T-cell (primary cell): Measurements from ENCODE around the gene FHIT. TPM values are rescaled to one million over a fixed set of nuclear protein-coding genes. Genes with fewer than 3 reads are reported as not detected.

Experiments
- ATAC-seq, 4 experiments: fragments of 200-7000 bp in 3 of 4; fragments of 150-1000 bp in 1 of 4; cut with Tn5 transposase; replicated peaks in 1 of 4; 1 replicate in 3 of 4; 2 replicates in 1 of 4; pipeline ENCODE4 v1.10.0; 2021; ENCODE audit warnings: moderate library complexity in 3 of 4, mild to moderate bottlenecking in 2 of 4, moderate number of reproducible peaks in 1 of 4
- CTCF ChIA-PET, 2 donors: fragments of 300-600 bp; sonication (Branson Sonifier 250); formaldehyde crosslinking; loops; one replicate each; lab custom pipeline; 2022; ENCODE audit warnings: antibody characterized with exemption in 2 of 2; lab: Charles Lee
- POLR2A ChIA-PET, 2 donors: fragments of 300-600 bp; sonication (Branson Sonifier 250); formaldehyde crosslinking; loops; one replicate each; lab custom pipeline; 2022; ENCODE audit warnings: antibody characterized with exemption in 2 of 2; lab: Charles Lee
- DNase-seq, 35 experiments: peaks; one replicate each; pipeline versions ENCODE4 v3.0.0 to v3.0.0-alpha.2; 2013 to 2023
- H3K27ac ChIP-seq: one replicate; pipeline ENCODE4 v1.5.1; 2013; ENCODE audit warnings: low read length
- H3K27me3 ChIP-seq, 2 experiments: replicated peaks in 1 of 2; 1 replicate in 1 of 2; 2 replicates in 1 of 2; pipeline versions ENCODE4 v1.6.1 to v1.7.0; 2013; ENCODE audit warnings: low read length in 1 of 2, mixed read lengths in 1 of 2; ENCODE audit not compliant: control insufficient read depth in 2 of 2, insufficient read depth in 2 of 2; ENCODE audit errors: extremely low read depth in 1 of 2
- H3K36me3 ChIP-seq, 2 donors: 1 replicate in 1 of 2; 2 replicates in 1 of 2; pipeline versions ENCODE4 v1.6.1 to v1.7.0; 2013; ENCODE audit warnings: low read length in 1 of 2; ENCODE audit not compliant: control insufficient read depth in 2 of 2, insufficient read depth in 1 of 2; ENCODE audit errors: extremely low read depth in 1 of 2
- H3K4me1 ChIP-seq, 2 experiments: 1 replicate in 1 of 2; 2 replicates in 1 of 2; pipeline versions ENCODE4 v1.6.1 to v1.7.0; 2013; ENCODE audit warnings: low read length in 2 of 2, mixed read lengths in 1 of 2; ENCODE audit not compliant: insufficient read depth in 2 of 2, control insufficient read depth in 1 of 2; ENCODE audit errors: extremely low read depth in 1 of 2
- H3K4me3 ChIP-seq, 2 donors: 1 replicate in 1 of 2; 2 replicates in 1 of 2; pipeline versions ENCODE4 v1.5.1 to v1.7.0; 2013; ENCODE audit warnings: mild to moderate bottlenecking in 2 of 2, low read length in 1 of 2, moderate library complexity in 1 of 2; ENCODE audit not compliant: control insufficient read depth in 1 of 2; ENCODE audit errors: extremely low read depth in 1 of 2
- H3K9me3 ChIP-seq: 2 replicates; pipeline ENCODE4 v1.7.0; 2013
- H3K27ac Mint-ChIP-seq, 2 donors: one replicate each; pipeline ENCODE4 v1.8.0; 2020 to 2021; ENCODE audit warnings: mild to moderate bottlenecking in 2 of 2, mixed read lengths in 2 of 2
- H3K27me3 Mint-ChIP-seq, 2 donors: one replicate each; pipeline ENCODE4 v1.8.0; 2021 to 2022; ENCODE audit warnings: mixed read lengths in 2 of 2
- H3K36me3 Mint-ChIP-seq: one replicate; pipeline ENCODE4 v1.8.0; 2021; ENCODE audit warnings: mixed read lengths
- H3K4me1 Mint-ChIP-seq, 3 donors: one replicate each; pipeline ENCODE4 v1.8.0; 2020 to 2022; ENCODE audit warnings: mixed read lengths in 3 of 3, mild to moderate bottlenecking in 1 of 3
- H3K4me3 Mint-ChIP-seq, 3 donors: one replicate each; pipeline ENCODE4 v1.8.0; 2020 to 2022; ENCODE audit warnings: mild to moderate bottlenecking in 3 of 3, mixed read lengths in 3 of 3, moderate library complexity in 3 of 3
- H3K9me3 Mint-ChIP-seq, 3 donors: one replicate each; pipeline ENCODE4 v1.8.0; 2020 to 2022; ENCODE audit warnings: mixed read lengths in 3 of 3
- WGBS: methylation state at CpG from one replicate; pipeline ENCODE4 v1.1.5; 2013; ENCODE audit warnings: missing lambda C conversion rate; ENCODE audit not compliant: insufficient coverage; 5-methylcytosine and 5-hydroxymethylcytosine counted together
- total RNA-seq, 35 experiments: library from RNA in 6 of 35; stranded (reverse) in 6 of 35; fragments of 120-200 nt in 1 of 35; gene quantifications; one replicate each; pipeline versions ENCODE4 v1.2.1 to v1.2.4 and lab custom pipeline; 2013 to 2026

Gene FHIT
- total RNA-seq, 5 donors from 2014 or later (not counting 1 experiment from before 2014, with no cell fraction given): 33.1 to 197 (median 78.3) TPM

- no peaks in the 10 kb centered on the region for H3K36me3 Mint-ChIP-seq
- no peaks in the 10 kb centered on the region for H3K9me3 Mint-ChIP-seq
- H3K27me3 ChIP-seq: no peaks in the 10 kb centered on the region
- ChIA-PET CTCF (no interaction called here), POLR2A (no interaction called here)
- no peaks in the 10 kb centered on the region for H3K4me1 ChIP-seq
- DNase-seq (no peak), ATAC-seq (no peak)
- no peak overlapping the region for H3K4me3 Mint-ChIP-seq
- H3K4me1 Mint-ChIP-seq: peaks cover 0 to 10% (median 0%) of the 10 kb centered on the region in 3 donors
- no peak overlapping the region for H3K4me3 ChIP-seq
- no peaks in the 10 kb centered on the region for H3K27me3 Mint-ChIP-seq
- no peaks in the 10 kb centered on the region for H3K9me3 ChIP-seq
- 50% methylated on average over 1 of the region's 1 CpG for WGBS
- H3K36me3 ChIP-seq: no peaks in the 10 kb centered on the region
- no peak overlapping the region for H3K27ac ChIP-seq
- H3K27ac Mint-ChIP-seq: no peak overlapping the region
Measured at GRCh38 chr3:60140160-60140559, 1111.1 kb downstream of the FHIT start.

- Mint-ChIP-seq H3K27me3 (no peaks in the 10 kb centered on the region), H3K9me3 (no peaks in the 10 kb centered on the region), H3K36me3 (no peaks in the 10 kb centered on the region), H3K4me3 (no peak overlapping the region), H3K4me1 (peaks cover 0 to 20% (median 0%) of the 10 kb centered on the region in 3 donors), H3K27ac (no peak overlapping the region)
- Histone ChIP-seq H3K4me3 (no peak overlapping the region), H3K9me3 (no peaks in the 10 kb centered on the region), H3K36me3 (no peaks in the 10 kb centered on the region), H3K4me1 (no peaks in the 10 kb centered on the region), H3K27me3 (no peaks in the 10 kb centered on the region), H3K27ac (no peak overlapping the region)
- CTCF ChIA-PET: no interaction called here
- POLR2A ChIA-PET: no interaction called here
- ATAC-seq (no peak), DNase-seq (no peak)
- no CpG with 5 or more reads among the region's 4 CpGs for WGBS
Measured at GRCh38 chr3:60136601-60137000, 1114.7 kb downstream of the FHIT start.

- no peak overlapping the region for H3K4me3 Mint-ChIP-seq
- Histone ChIP-seq H3K27me3 (no peaks in the 10 kb centered on the region), H3K36me3 (no peaks in the 10 kb centered on the region), H3K9me3 (no peaks in the 10 kb centered on the region), H3K4me3 (no peak overlapping the region), H3K27ac (no peak overlapping the region), H3K4me1 (no peaks in the 10 kb centered on the region)
- ChIA-PET CTCF (no interaction called here), POLR2A (no interaction called here)
- no peak overlapping the region for H3K27ac Mint-ChIP-seq
- H3K4me1 Mint-ChIP-seq: peaks cover 0 to 23% (median 0%) of the 10 kb centered on the region in 3 donors
- no peaks in the 10 kb centered on the region for H3K36me3 Mint-ChIP-seq
- no peaks in the 10 kb centered on the region for H3K27me3 Mint-ChIP-seq
- no CpG with 5 or more reads among the region's 2 CpGs for WGBS
- ATAC-seq (no peak), DNase-seq (no peak)
- H3K9me3 Mint-ChIP-seq: no peaks in the 10 kb centered on the region
Measured at GRCh38 chr3:60135474-60135873, 1115.8 kb downstream of the FHIT start.

GRCh38 chr3:60133269-60134162 is 1117.7 kb downstream of the FHIT start:
- no peaks in the 10 kb centered on the region for H3K4me1 ChIP-seq
- H3K9me3 ChIP-seq: no peaks in the 10 kb centered on the region
- H3K4me3 Mint-ChIP-seq: no peak overlapping the region
- no peaks in the 10 kb centered on the region for H3K36me3 ChIP-seq
- no peaks in the 10 kb centered on the region for H3K27me3 Mint-ChIP-seq
- ATAC-seq: no peak
- no peaks in the 10 kb centered on the region for H3K9me3 Mint-ChIP-seq
- ChIA-PET CTCF (interaction anchor here in 1 of 2 donors (0.7 kb wide), 1 partner anchor 1000 kb away, joined by 3 read pairs; no protein-coding TSS in a partner anchor), POLR2A (interaction anchor here in 1 of 2 donors (0.5 kb wide), 1 partner anchor 20 kb away, joined by 3 read pairs; no protein-coding TSS in a partner anchor)
- no peak for DNase-seq
- H3K36me3 Mint-ChIP-seq: no peaks in the 10 kb centered on the region
- H3K27me3 ChIP-seq: no peaks in the 10 kb centered on the region
- no peak overlapping the region for H3K27ac ChIP-seq
- no peak overlapping the region for H3K4me3 ChIP-seq
- H3K27ac Mint-ChIP-seq: no peak overlapping the region
- WGBS: no CpG with 5 or more reads among the region's 2 CpGs
- peaks cover 0 to 20% (median 0%) of the 10 kb centered on the region in 3 donors for H3K4me1 Mint-ChIP-seq

- H3K9me3 Mint-ChIP-seq: no peaks in the 10 kb centered on the region
- Histone ChIP-seq H3K27ac (no peak overlapping the region), H3K36me3 (no peaks in the 10 kb centered on the region), H3K4me3 (no peak overlapping the region), H3K9me3 (no peaks in the 10 kb centered on the region), H3K4me1 (no peaks in the 10 kb centered on the region), H3K27me3 (no peaks in the 10 kb centered on the region)
- H3K36me3 Mint-ChIP-seq: no peaks in the 10 kb centered on the region
- ChIA-PET CTCF (no interaction called here), POLR2A (no interaction called here)
- H3K27ac Mint-ChIP-seq: no peak overlapping the region
- H3K4me3 Mint-ChIP-seq: no peak overlapping the region
- DNase-seq (no peak), ATAC-seq (no peak)
- no peaks in the 10 kb centered on the region for H3K27me3 Mint-ChIP-seq
- peaks cover 0 to 13% (median 0%) of the 10 kb centered on the region in 3 donors for H3K4me1 Mint-ChIP-seq
Measured at GRCh38 chr3:60131618-60132017, 1119.6 kb downstream of the FHIT start.

- H3K4me1 Mint-ChIP-seq: peaks cover 4 to 11% (median 4%) of the 10 kb centered on the region in 3 donors
- H3K4me1 ChIP-seq: peaks cover 0 to 2% of the 10 kb centered on the region in 2 experiments
- no peak for ATAC-seq
- H3K27ac Mint-ChIP-seq: no peak overlapping the region
- H3K9me3 ChIP-seq: no peaks in the 10 kb centered on the region
- H3K4me3 ChIP-seq: no peak overlapping the region
- no peaks in the 10 kb centered on the region for H3K36me3 Mint-ChIP-seq
- 97% methylated on average over 5 of the region's 6 CpGs for WGBS
- H3K9me3 Mint-ChIP-seq: no peaks in the 10 kb centered on the region
- H3K27ac ChIP-seq: no peak overlapping the region
- no peaks in the 10 kb centered on the region for H3K36me3 ChIP-seq
- ChIA-PET POLR2A (no interaction called here), CTCF (no interaction called here)
- H3K27me3 ChIP-seq: no peaks in the 10 kb centered on the region
- H3K27me3 Mint-ChIP-seq: no peaks in the 10 kb centered on the region
- no peak overlapping the region for H3K4me3 Mint-ChIP-seq
- no peak for DNase-seq
Measured at GRCh38 chr3:60126511-60127304, 1124.5 kb downstream of the FHIT start.
